GM19099 (cell line): ENCODE results near the gene SLC13A1.

ENCODE experiments used
- POLR2A ChIP-seq: IDR thresholded peaks from 3 replicates; pipeline ENCODE4 v1.6.1; 2011; ENCODE audit warnings: low read depth; ENCODE audit not compliant: insufficient read length; ENCODE audit errors: extremely low read depth

SLC13A1 gene, protein sequence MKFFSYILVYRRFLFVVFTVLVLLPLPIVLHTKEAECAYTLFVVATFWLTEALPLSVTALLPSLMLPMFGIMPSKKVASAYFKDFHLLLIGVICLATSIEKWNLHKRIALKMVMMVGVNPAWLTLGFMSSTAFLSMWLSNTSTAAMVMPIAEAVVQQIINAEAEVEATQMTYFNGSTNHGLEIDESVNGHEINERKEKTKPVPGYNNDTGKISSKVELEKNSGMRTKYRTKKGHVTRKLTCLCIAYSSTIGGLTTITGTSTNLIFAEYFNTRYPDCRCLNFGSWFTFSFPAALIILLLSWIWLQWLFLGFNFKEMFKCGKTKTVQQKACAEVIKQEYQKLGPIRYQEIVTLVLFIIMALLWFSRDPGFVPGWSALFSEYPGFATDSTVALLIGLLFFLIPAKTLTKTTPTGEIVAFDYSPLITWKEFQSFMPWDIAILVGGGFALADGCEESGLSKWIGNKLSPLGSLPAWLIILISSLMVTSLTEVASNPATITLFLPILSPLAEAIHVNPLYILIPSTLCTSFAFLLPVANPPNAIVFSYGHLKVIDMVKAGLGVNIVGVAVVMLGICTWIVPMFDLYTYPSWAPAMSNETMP

GRCh38 chr7:123199883-123200282 is at the start of gene SLC13A1:
Gene SLC13A1 (minus strand): TSS chr7:123199969. CDS start chr7:123199946, 23 bp downstream.
- TF ChIP-seq POLR2A = no peak

GRCh38 chr7:123244768-123245167 is 45.0 kb upstream of the SLC13A1 start:
- TF ChIP-seq POLR2A = no peak

GRCh38 chr7:123242467-123243092 is 42.8 kb upstream of the SLC13A1 start:
- no peak for TF ChIP-seq POLR2A

DNA sequence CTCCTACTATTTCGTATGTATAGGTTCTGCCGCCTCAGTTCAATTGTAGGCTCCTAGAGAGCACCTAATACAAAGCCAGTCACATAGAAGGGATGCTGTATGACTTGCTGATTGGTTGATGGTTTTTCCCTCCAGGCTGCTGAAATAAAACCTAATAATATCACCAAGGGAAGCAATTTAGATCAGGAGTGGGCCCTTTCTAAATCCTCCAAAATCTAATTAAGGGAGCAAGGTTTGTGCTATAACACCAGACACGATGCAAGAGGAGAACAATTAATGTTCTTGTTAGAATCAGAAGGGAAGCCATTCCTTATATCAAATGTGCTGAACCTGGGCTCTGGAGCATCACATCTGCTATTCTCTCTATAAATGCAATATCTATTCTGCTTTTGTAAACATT is 42.0 kb upstream of the SLC13A1 start:
- no peak for TF ChIP-seq POLR2A

DNA sequence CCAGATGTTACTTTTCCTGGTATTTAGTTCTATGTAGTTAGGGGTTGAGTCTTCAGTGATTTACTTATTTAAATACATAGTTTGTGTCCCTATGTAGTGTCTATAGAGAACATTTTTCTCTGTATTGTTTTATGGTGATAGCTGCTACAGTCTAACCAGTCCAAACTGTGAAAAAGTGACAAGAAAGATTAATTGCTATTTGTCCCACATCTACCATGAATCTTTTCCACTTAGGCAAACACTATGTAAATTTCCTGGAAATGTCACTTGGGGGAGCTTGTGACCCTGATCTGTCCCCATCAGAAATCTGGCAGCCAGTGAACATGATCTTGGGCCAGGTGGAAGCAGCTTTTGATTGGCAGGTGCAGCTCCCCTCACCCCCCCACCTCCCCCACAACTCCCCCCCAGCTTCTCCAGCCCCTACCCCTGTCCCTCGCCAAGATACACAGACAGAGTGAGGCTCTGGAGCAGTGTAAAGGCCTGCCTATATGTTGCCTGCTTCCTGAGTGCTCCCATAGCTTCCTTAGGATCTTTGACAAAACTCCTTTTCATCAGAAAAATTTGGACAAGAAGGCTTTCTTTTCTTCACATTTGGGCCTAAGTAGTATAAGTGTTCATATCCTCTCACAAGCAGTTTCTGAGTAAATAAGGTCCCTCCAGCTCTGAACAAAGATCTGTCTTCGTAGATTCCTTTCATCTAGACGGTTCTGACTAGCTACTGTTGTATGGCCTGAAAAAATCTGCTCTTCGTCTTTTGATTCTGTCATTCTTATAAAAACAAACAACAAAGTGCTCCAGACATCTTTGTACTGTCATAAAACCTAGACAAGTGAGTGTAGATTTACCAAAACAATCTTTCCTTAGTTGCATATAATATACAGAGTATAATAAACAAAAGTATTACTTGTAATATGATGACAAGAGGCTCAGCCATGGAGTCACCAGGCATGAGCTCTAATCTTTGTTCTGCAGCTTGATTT is 31.5 kb upstream of the SLC13A1 start:
- no peak for TF ChIP-seq POLR2A

- no peak for TF ChIP-seq POLR2A
Measured at GRCh38 chr7:123230603-123231002, 30.8 kb upstream of the SLC13A1 start.

GRCh38 chr7:123230147-123230546 is 30.4 kb upstream of the SLC13A1 start:
- TF ChIP-seq POLR2A = no peak

- TF ChIP-seq POLR2A = no peak
Measured at GRCh38 chr7:123229426-123229825, 29.7 kb upstream of the SLC13A1 start.

DNA sequence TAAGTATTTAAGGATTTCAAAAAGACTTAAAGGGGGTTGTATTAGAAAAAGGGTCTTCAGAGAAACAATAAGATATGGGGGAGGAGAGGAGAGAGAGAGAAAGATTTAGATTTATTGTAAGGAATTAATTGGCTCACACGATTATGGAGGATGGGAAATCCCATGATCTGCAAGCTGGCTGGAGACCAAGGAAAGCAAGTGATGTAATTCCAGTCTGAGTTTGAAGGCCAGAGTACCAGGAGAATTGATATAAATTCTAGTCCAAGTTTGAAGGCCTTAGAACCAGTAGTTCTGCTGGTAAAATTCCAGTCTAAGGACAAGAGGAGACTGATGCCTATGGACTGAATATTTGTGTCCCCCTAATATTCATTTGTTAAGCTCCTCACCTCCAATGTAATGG is 20.6 kb upstream of the SLC13A1 start:
- TF ChIP-seq POLR2A = no peak

DNA sequence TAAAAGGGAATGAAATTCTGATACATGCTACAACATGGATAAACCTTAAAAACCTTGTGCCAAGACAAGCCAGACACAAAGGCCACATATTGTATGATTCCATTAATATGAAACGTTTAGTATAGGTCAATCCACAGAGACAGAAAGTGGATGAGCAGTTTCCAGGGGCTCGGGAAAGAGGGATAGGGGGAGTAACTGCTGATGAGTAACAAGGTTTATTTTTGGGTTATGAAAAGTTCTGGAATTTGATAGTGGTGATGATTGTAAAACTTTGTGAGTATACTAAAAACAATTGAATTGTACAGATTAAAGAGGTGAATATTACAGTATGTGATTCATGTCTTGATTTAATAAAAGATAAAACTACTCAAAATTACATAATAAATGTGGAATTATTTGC is 19.1 kb upstream of the SLC13A1 start:
- TF ChIP-seq POLR2A = no peak

DNA sequence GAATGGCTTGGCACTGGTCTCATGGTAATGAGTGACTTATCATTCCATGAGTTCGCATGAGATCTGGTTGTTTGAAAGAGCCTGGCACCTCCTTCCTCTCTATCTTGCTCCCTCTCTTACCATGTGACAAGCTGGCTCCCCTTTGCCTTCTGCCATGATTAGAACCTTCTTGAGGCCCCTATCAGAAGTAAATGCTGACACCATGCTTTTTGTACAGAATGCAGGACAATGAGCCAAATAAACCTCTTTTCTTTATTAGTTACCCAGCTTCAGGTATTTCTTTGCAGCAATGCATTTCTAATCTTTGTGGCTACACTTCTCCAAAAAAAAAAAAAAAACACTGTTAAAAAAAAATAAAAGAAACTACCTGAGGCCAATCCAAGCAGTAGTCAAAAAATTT is 17.1 kb upstream of the SLC13A1 start:
- no peak for TF ChIP-seq POLR2A

GRCh38 chr7:123215350-123215749 is 15.6 kb upstream of the SLC13A1 start:
- TF ChIP-seq POLR2A = no peak

GRCh38 chr7:123211545-123211944 is 11.8 kb upstream of the SLC13A1 start:
- no peak for TF ChIP-seq POLR2A

- no peak for TF ChIP-seq POLR2A
Measured at GRCh38 chr7:123210986-123211385, 11.2 kb upstream of the SLC13A1 start.

DNA sequence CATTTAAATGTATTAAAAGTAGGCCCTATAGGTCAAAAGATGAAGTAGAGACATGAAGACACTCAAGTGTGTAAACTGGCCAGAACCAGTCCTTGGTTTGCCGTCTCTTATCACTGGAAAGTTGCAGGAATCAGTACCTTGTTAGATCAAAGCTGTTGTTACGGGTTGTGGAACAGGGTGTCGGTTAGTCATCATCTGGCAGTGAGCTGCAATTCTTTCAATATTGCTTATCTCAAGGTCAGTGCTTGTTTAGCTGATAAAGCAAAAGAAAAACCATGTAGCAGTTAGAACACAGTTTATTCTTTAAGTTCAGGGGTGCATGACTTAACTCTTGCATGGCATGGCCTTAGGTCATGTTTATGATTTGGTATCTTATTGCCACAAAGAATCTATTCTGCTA is 10.0 kb upstream of the SLC13A1 start:
- TF ChIP-seq POLR2A = no peak
